K562 (cell line): ENCODE results near the gene HK1. TPM values are rescaled to one million over a fixed set of nuclear protein-coding genes. Genes with fewer than 3 reads are reported as not detected.
A peak's percentile ranks its signal among the peaks of the same experiment; 100 is the strongest.

Experiments
- ATAC-seq: fragments of 200-7000 bp; cut with Tn5 transposase; 3 replicates; pipeline ENCODE4 v1.9.1; 2020; ENCODE audit warnings: moderate library complexity
- BruUV-seq: library from RNA; stranded (reverse); fragments of 400-500 nt; replicated peaks from 2 replicates; lab custom pipeline; 2021; lab: Mats Ljungman, UMichigan
- CTCF ChIA-PET: fragments of 300-600 bp; formaldehyde crosslinking; extraction: SDS; loops from one replicate; lab custom pipeline; 2021; ENCODE audit warnings: low intra/inter-chr PET ratio; lab: Yijun Ruan, JAX
- POLR2A ChIA-PET: fragments of 300-600, 350-650 bp; sonication (Branson Sonifier 250); formaldehyde crosslinking; extraction: SDS; loops from one replicate; lab custom pipeline; 2021; ENCODE audit warnings: antibody characterized with exemption, inconsistent platforms; lab: Yijun Ruan, JAX
- DNase-seq, 4 experiments: peaks; one replicate each; pipeline versions ENCODE4 v3.0.0 to v3.0.0-alpha.2; 2011 to 2018; ENCODE audit warnings: low spot score in 3 of 4, mixed read lengths in 3 of 4; ENCODE audit errors: extremely low read depth in 1 of 4
- FAIRE-seq: peaks from 2 replicates; lab custom pipeline; 2011; peaks lifted over from hg19 to GRCh38; lab: Jason Lieb, UNC
- H2AFZ ChIP-seq: 2 replicates; pipeline ENCODE4 v1.6.0; 2011; ENCODE audit warnings: low read depth, low read length, control low read depth, inconsistent platforms
- H3K27ac ChIP-seq: fragments of 200-600 bp; 3 replicates; pipeline ENCODE4 v1.8.0; 2011; ENCODE audit warnings: low read depth, mild to moderate bottlenecking, control low read depth, inconsistent platforms, low read length, moderate library complexity, mixed read lengths; ENCODE audit errors: extremely low read depth
- H3K27me3 ChIP-seq, 2 experiments: fragments of 300-600 bp in 1 of 2; 2 replicates in 1 of 2; 3 replicates in 1 of 2; pipeline versions ENCODE4 v1.6.0 to v1.8.0; 2011; ENCODE audit warnings: inconsistent platforms in 2 of 2, low read length in 2 of 2, mild to moderate bottlenecking in 1 of 2, mixed read lengths in 1 of 2, moderate library complexity in 1 of 2; ENCODE audit not compliant: control insufficient read depth in 2 of 2, insufficient read depth in 2 of 2
- H3K36me3 ChIP-seq: fragments of 300-600 bp; 3 replicates; pipeline ENCODE4 v1.8.0; 2011; ENCODE audit warnings: mild to moderate bottlenecking, low read length, inconsistent platforms; ENCODE audit not compliant: control insufficient read depth, insufficient read depth
- H3K4me1 ChIP-seq, 2 experiments: fragments of 200-600 bp in 1 of 2; replicated peaks in 1 of 2; 2 replicates in 1 of 2; 3 replicates in 1 of 2; pipeline versions ENCODE4 v1.5.1 to v1.8.0; 2011; ENCODE audit warnings: inconsistent platforms in 2 of 2, low read length in 2 of 2, mild to moderate bottlenecking in 1 of 2, mixed read lengths in 1 of 2, moderate library complexity in 1 of 2; ENCODE audit not compliant: control insufficient read depth in 2 of 2, insufficient read depth in 2 of 2
- H3K4me2 ChIP-seq: 2 replicates; pipeline ENCODE4 v1.6.1; 2011; ENCODE audit warnings: low read length, control low read depth, inconsistent platforms, mixed read lengths; ENCODE audit not compliant: insufficient read depth
- H3K4me3 ChIP-seq: fragments of 200-600 bp; sonication (generic), shearing (Covaris generic); 2 replicates; pipeline ENCODE4 v1.5.1; 2016; ENCODE audit warnings: control low read depth, inconsistent platforms
- H3K79me2 ChIP-seq: fragments of 200-600 bp; 3 replicates; pipeline ENCODE4 v1.8.0; 2011; ENCODE audit warnings: low read length, inconsistent platforms; ENCODE audit not compliant: control insufficient read depth, insufficient read depth
- H3K9ac ChIP-seq, 2 experiments: 2 replicates each; pipeline versions ENCODE4 v1.6.0 to v1.6.1; 2011; ENCODE audit warnings: low read depth in 2 of 2, low read length in 2 of 2, control low read depth in 1 of 2, inconsistent platforms in 1 of 2, mild to moderate bottlenecking in 1 of 2, mixed read lengths in 1 of 2; ENCODE audit not compliant: insufficient read depth in 1 of 2
- H3K9me1 ChIP-seq: one replicate; pipeline ENCODE4 v1.6.0; 2011; ENCODE audit warnings: inconsistent platforms, mild to moderate bottlenecking, low read length, moderate library complexity; ENCODE audit not compliant: control insufficient read depth, insufficient read depth
- H3K9me3 ChIP-seq: replicated peaks from 2 replicates; pipeline ENCODE4 v1.5.1; 2011; ENCODE audit warnings: low read depth, low read length, inconsistent platforms; ENCODE audit not compliant: control insufficient read depth, insufficient read depth
- H4K20me1 ChIP-seq: replicated peaks from 2 replicates; pipeline ENCODE4 v1.6.1; 2011; ENCODE audit warnings: low read length, inconsistent platforms, mixed read lengths; ENCODE audit not compliant: control insufficient read depth, insufficient read depth
- BRF1 ChIP-seq: IDR thresholded peaks from 3 replicates; pipeline ENCODE4 v1.6.1; 2011; ENCODE audit warnings: borderline replicate concordance, mild to moderate bottlenecking; ENCODE audit not compliant: insufficient read length; ENCODE audit errors: extremely low read depth
- CHD1 ChIP-seq: fragments of 200-600 bp; sonication (generic); IDR thresholded peaks from one replicate; pipeline ENCODE4 v1.6.1; 2012; ENCODE audit warnings: mild to moderate bottlenecking, moderate library complexity, low read length, inconsistent platforms
- CLOCK ChIP-seq: fragments of 250-450 bp; sonication (Bioruptor Pico); IDR thresholded peaks from 2 replicates; pipeline ENCODE4 v1.4.0; 2020; ENCODE audit warnings: mild to moderate bottlenecking, moderate library complexity, borderline replicate concordance
- KLF16 ChIP-seq: IDR thresholded peaks from 2 replicates; pipeline ENCODE4 v1.6.1; 2016; ENCODE audit warnings: antibody characterized with exemption
- LEF1 ChIP-seq: fragments of 450-650 bp; IDR thresholded peaks from 2 replicates; pipeline ENCODE4 v1.6.1; 2016; ENCODE audit warnings: mild to moderate bottlenecking
- PHB ChIP-seq: fragments of 250-450 bp; sonication (Bioruptor Pico); IDR thresholded peaks from 2 replicates; pipeline ENCODE4 v1.5.0; 2021
- POU5F1 ChIP-seq: fragments of 150-350 bp; IDR thresholded peaks from 2 replicates; pipeline ENCODE4 v1.6.1; 2014; ENCODE audit warnings: borderline replicate concordance, low read length, low read depth, mild to moderate bottlenecking; ENCODE audit not compliant: partially characterized antibody
- RBM22 ChIP-seq: fragments of 200-400 bp; formaldehyde crosslinking; IDR thresholded peaks from 2 replicates; pipeline ENCODE4 v1.6.1; 2018; ENCODE audit warnings: low read length, low read depth; ENCODE audit not compliant: poor library complexity, severe bottlenecking
- ZNF395 ChIP-seq: fragments of 200-800 bp; sonication (Bioruptor generic); IDR thresholded peaks from 2 replicates; pipeline ENCODE4 v1.6.1; 2017; ENCODE audit warnings: missing genetic modification characterization, missing compliant biosample characterization
- ZNF445 ChIP-seq: fragments of 250-450 bp; sonication (Bioruptor Pico); IDR thresholded peaks from 2 replicates; pipeline ENCODE4 v1.4.0; 2020; ENCODE audit warnings: low read depth, mild to moderate bottlenecking, moderate library complexity
- WGBS: fragments of 100-300 bp; shearing (Covaris generic); methylation state at CpG from one replicate; pipeline ENCODE4 v1.1.6; 2016; ENCODE audit warnings: low coverage, mixed read lengths; ENCODE audit not compliant: insufficient coverage; ENCODE audit errors: missing lambda C conversion rate; 5-methylcytosine and 5-hydroxymethylcytosine counted together
- in situ Hi-C: fragments of 300-500 bp; cut with MboI; formaldehyde crosslinking; loops from 4 replicates; pipeline ENCODE4 v1.15.0; 2018; ENCODE audit warnings: inconsistent platforms, mixed read lengths
- intact Hi-C: fragments of 100-400 bp; cut with micrococcal nuclease; formaldehyde crosslinking; loops from 2 replicates; pipeline ENCODE4 v1.14.2; 2022
- polyA plus RNA-seq, 8 experiments: library from polyadenylated mRNA; depleted of rRNA in 4 of 8; stranded (reverse) in 5 of 8; unstranded in 3 of 8; fragments of >200 nt; fragmentation: Nextera tagmentation in 2 of 8; fragmentation: Illumina TruSeq in 1 of 8; extraction: Ambion mirVana in 2 of 8; extraction: Trizol in 1 of 8; gene quantifications; 2 replicates each; pipeline versions ENCODE4 v1.2.1 to v1.2.3, GENCODE V29; 2011 to 2014; ENCODE audit warnings: inconsistent platforms in 1 of 8, missing spikeins in 1 of 8
- total RNA-seq, 7 experiments: library from RNA; depleted of rRNA in 6 of 7; stranded (reverse); fragments of >200 nt in 6 of 7; fragmentation: Illumina TruSeq in 2 of 7; extraction: Trizol in 2 of 7; gene quantifications; 2 replicates each; pipeline versions ENCODE4 v1.2.1 to v1.2.3, GENCODE V29; 2011 to 2021; ENCODE audit warnings: low replicate concordance in 1 of 7
- TF ChIP-seq, protein P1 (sequence below): fragments of 450-650 bp; IDR thresholded peaks from 2 replicates; pipeline ENCODE4 v1.6.1; 2017; ENCODE audit warnings: antibody characterized with exemption

Gene HK1
- total and polyA plus RNA-seq, 9 of the 15 experiments (the other 6 are each of a cell fraction or from before 2014, with no cell fraction given): 29.2 to 444 (median 193) TPM

GRCh38 chr10:69417542-69417941 is 139.2 kb downstream of the HK1 start:
- Histone ChIP-seq H2AFZ (no peak overlapping the region; the same call in 1 of the 2 replicates), H3K79me2 (no peaks in the 10 kb centered on the region), H3K9ac (peak overlapping the region in 1 of 2 experiments; percentile 62; a peak in 1 of 4 replicates), H3K27ac (no peak overlapping the region), H3K4me2 (no peak overlapping the region), H3K4me3 (no peak overlapping the region), H3K9me1 (no peaks in the 10 kb centered on the region), H4K20me1 (no peaks in the 10 kb centered on the region; the same call in 1 of the 2 replicates), H3K4me1 (peaks cover 0 to 15% of the 10 kb centered on the region in 2 experiments; a peak in 4 of 5 replicates), H3K9me3 (no peaks in the 10 kb centered on the region), H3K27me3 (peaks cover 48 to 73% of the 10 kb centered on the region in 2 experiments), H3K36me3 (no peaks in the 10 kb centered on the region)
- ChIA-PET POLR2A (interaction anchor here (0.7 to 1.1 kb wide), 4 partner anchors 29 to 191 kb away, joined by 3 to 5 read pairs (median 3); no protein-coding TSS in a partner anchor), CTCF (no interaction called here)
- FAIRE-seq (no peak), ATAC-seq (no peak), DNase-seq (no peak)
- WGBS: 7% methylated on average over 11 of the region's 11 CpGs
- intact Hi-C loops (no loop called here), in situ Hi-C loops (no loop called here)
- no TSS peak for BruUV-seq
- no peak for TF ChIP-seq LEF1
- TF ChIP-seq RBM22: no peak
- no peak for TF ChIP-seq CHD1
- TF ChIP-seq PHB (CRISPR knock-in tag): no peak
- TF ChIP-seq, protein P1, sequence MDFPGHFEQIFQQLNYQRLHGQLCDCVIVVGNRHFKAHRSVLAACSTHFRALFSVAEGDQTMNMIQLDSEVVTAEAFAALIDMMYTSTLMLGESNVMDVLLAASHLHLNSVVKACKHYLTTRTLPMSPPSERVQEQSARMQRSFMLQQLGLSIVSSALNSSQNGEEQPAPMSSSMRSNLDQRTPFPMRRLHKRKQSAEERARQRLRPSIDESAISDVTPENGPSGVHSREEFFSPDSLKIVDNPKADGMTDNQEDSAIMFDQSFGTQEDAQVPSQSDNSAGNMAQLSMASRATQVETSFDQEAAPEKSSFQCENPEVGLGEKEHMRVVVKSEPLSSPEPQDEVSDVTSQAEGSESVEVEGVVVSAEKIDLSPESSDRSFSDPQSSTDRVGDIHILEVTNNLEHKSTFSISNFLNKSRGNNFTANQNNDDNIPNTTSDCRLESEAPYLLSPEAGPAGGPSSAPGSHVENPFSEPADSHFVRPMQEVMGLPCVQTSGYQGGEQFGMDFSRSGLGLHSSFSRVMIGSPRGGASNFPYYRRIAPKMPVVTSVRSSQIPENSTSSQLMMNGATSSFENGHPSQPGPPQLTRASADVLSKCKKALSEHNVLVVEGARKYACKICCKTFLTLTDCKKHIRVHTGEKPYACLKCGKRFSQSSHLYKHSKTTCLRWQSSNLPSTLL: no peak
- TF ChIP-seq KLF16: no peak
- TF ChIP-seq POU5F1: no peak
- no peak for TF ChIP-seq BRF1
- no peak for TF ChIP-seq ZNF445 (CRISPR knock-in tag)
- TF ChIP-seq CLOCK: no peak
- no peak for TF ChIP-seq ZNF395
